ENCODE data around the gene HSF4. TPM values are rescaled to one million over a fixed set of nuclear protein-coding genes. Genes with fewer than 3 reads are reported as not detected.

HSF4 gene
- total RNA-seq, 1 donor from 2014 or later: 0.63 TPM

GRCh38 chr16:67150047-67150832, 14.3 kb upstream of the HSF4 start:
- H3K4me3 ChIP-seq (ENCODE audit: low read depth, low read length): peak overlapping the region; percentile 64
- DNase-seq (ENCODE audit: low read depth): no peak
- TF ChIP-seq CTCF (conservative IDR thresholded peaks at IDR 0.05; ENCODE audit: low read depth, low read length): no peak

- no peak for TF ChIP-seq CTCF (conservative IDR thresholded peaks at IDR 0.05; ENCODE audit: low read depth, low read length)
- no peak for DNase-seq (ENCODE audit: low read depth)
- peak within 1 kb of the TSS; percentile 64 for H3K4me3 ChIP-seq (ENCODE audit: low read depth, low read length)
These were observed 13.6 kb upstream of the HSF4 start, which contains the start of gene B3GNT9 for GRCh38 chr16:67150833-67151396. Gene B3GNT9 (minus strand): TSS chr16:67150998. CDS start chr16:67150485, 513 bp downstream.

GRCh38 chr16:67151431-67152097, 13.0 kb upstream of the HSF4 start:
- TF ChIP-seq CTCF (conservative IDR thresholded peaks at IDR 0.05; ENCODE audit: low read depth, low read length): no peak
- no peak overlapping the region for H3K4me3 ChIP-seq (ENCODE audit: low read depth, low read length)
- DNase-seq (ENCODE audit: low read depth): no peak

- H3K4me3 ChIP-seq (ENCODE audit: low read depth, low read length): peak overlapping the region; percentile 30
- no peak for TF ChIP-seq CTCF (conservative IDR thresholded peaks at IDR 0.05; ENCODE audit: low read depth, low read length)
- no peak for DNase-seq (ENCODE audit: low read depth)
These were observed 9.8 kb upstream of the HSF4 start for GRCh38 chr16:67154578-67155294.

- peak overlapping the region; percentile 30 for H3K4me3 ChIP-seq (ENCODE audit: low read depth, low read length)
- peak; percentile 81 for TF ChIP-seq CTCF (conservative IDR thresholded peaks at IDR 0.05; ENCODE audit: low read depth, low read length)
- no peak for DNase-seq (ENCODE audit: low read depth)
These were observed 9.0 kb upstream of the HSF4 start for GRCh38 chr16:67155295-67156142.
